Panc1 (cell line): Measurements from ENCODE around the gene TRMT5.

ENCODE experiments used
- CTCF ChIP-seq: fragments of 450-650 bp; IDR thresholded peaks from 2 replicates; pipeline ENCODE4 v1.5.1; 2017; ENCODE audit warnings: mild to moderate bottlenecking
- POLR2AphosphoS5 ChIP-seq: IDR thresholded peaks from 2 replicates; pipeline ENCODE4 v1.6.1; 2012; ENCODE audit warnings: mild to moderate bottlenecking, low read depth, low read length, moderate library complexity
- TCF7L2 ChIP-seq: IDR thresholded peaks from 2 replicates; pipeline ENCODE4 v1.6.1; 2011; ENCODE audit warnings: mild to moderate bottlenecking, low read depth, low read length, inconsistent platforms

- TF ChIP-seq CTCF (no peak), POLR2AphosphoS5 (peak; percentile 80), TCF7L2 (no peak)
Measured at GRCh38 chr14:60980811-60981632, at the start of gene TRMT5, which contains the start of gene SLC38A6.
